Activated CD4-positive, alpha-beta T cell treated with anti-CD3 and anti-CD28 coated beads, Interleukin-2, amount 10 ng/mL, durations not matched to agents 7 days and 5 days (primary cell): ENCODE measurements around the gene CABP7. TPM values are rescaled to one million over a fixed set of nuclear protein-coding genes. Genes with fewer than 3 reads are reported as not detected.

Experiments used
- CTCF ChIA-PET: fragments of 350-600 bp; sonication (Branson Sonifier 250); formaldehyde crosslinking; loops from one replicate; lab custom pipeline; 2021; ENCODE audit warnings: antibody characterized with exemption; lab: Charles Lee
- POLR2A ChIA-PET: fragments of 350-600 bp; sonication (Branson Sonifier 250); formaldehyde crosslinking; loops from one replicate; lab custom pipeline; 2021; ENCODE audit warnings: antibody characterized with exemption; lab: Charles Lee
- DNase-seq: peaks from one replicate; pipeline ENCODE4 v3.0.0-alpha.2; 2020
- H3K27ac Mint-ChIP-seq: one replicate; pipeline ENCODE4 v1.8.0; 2021; ENCODE audit warnings: mild to moderate bottlenecking, moderate library complexity, mixed read lengths
- H3K27me3 Mint-ChIP-seq: one replicate; pipeline ENCODE4 v1.8.0; 2021; ENCODE audit warnings: mixed read lengths
- H3K36me3 Mint-ChIP-seq: one replicate; pipeline ENCODE4 v1.8.0; 2021; ENCODE audit warnings: low read depth, mixed read lengths
- H3K4me1 Mint-ChIP-seq: one replicate; pipeline ENCODE4 v1.8.0; 2021; ENCODE audit warnings: mixed read lengths
- H3K4me3 Mint-ChIP-seq: one replicate; pipeline ENCODE4 v1.8.0; 2021; ENCODE audit warnings: mild to moderate bottlenecking, moderate library complexity, mixed read lengths
- H3K9me3 Mint-ChIP-seq: one replicate; pipeline ENCODE4 v1.8.0; 2021; ENCODE audit warnings: mixed read lengths
- total RNA-seq, 2 experiments: library from RNA; stranded (reverse); gene quantifications; one replicate each; pipeline ENCODE4 v1.2.3, GENCODE V29; 2021

CABP7 gene
- total RNA-seq, 2 experiments from 2014 or later = 0.06 TPM; not detected in 1

DNA sequence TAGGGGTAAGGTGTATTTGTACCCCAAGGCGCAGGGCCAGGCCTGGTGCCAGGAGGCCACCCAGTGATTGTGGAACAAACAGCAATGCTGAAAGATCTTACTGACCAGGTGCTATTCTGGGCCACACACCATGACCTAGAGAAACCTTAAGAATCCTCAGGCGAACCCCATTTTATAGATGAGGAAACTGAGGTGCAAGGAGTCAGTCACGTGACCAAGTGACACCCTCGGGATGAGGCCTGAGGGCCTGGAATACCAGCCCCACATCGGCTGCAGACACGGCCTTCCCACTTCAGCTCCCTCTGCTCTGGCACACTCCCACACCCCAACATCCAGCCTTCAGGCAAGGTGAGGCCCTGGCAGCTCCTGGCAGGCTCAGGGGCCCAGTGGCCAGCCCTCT is 13.1 kb downstream of the CABP7 start:
- H3K4me3 Mint-ChIP-seq = no peak overlapping the region
- no peaks in the 10 kb centered on the region for H3K9me3 Mint-ChIP-seq
- H3K27ac Mint-ChIP-seq = no peak overlapping the region
- no peaks in the 10 kb centered on the region for H3K4me1 Mint-ChIP-seq
- DNase-seq = no peak
- ChIA-PET CTCF (interaction anchor here (1.1 kb wide), 1 partner anchor 10 kb away, joined by 3 read pairs; no protein-coding TSS in a partner anchor), POLR2A (no interaction called here)
- no peaks in the 10 kb centered on the region for H3K36me3 Mint-ChIP-seq
- no peaks in the 10 kb centered on the region for H3K27me3 Mint-ChIP-seq

- H3K4me1 Mint-ChIP-seq = no peaks in the 10 kb centered on the region
- ChIA-PET POLR2A (no interaction called here), CTCF (interaction anchor here (1.1 kb wide), 1 partner anchor 11 kb away, joined by 3 read pairs; no protein-coding TSS in a partner anchor)
- no peaks in the 10 kb centered on the region for H3K27me3 Mint-ChIP-seq
- no peak for DNase-seq
- H3K9me3 Mint-ChIP-seq = no peaks in the 10 kb centered on the region
- H3K4me3 Mint-ChIP-seq = no peak overlapping the region
- no peaks in the 10 kb centered on the region for H3K36me3 Mint-ChIP-seq
- no peak overlapping the region for H3K27ac Mint-ChIP-seq
Measured at GRCh38 chr22:29733362-29734201, 13.8 kb downstream of the CABP7 start.

DNA sequence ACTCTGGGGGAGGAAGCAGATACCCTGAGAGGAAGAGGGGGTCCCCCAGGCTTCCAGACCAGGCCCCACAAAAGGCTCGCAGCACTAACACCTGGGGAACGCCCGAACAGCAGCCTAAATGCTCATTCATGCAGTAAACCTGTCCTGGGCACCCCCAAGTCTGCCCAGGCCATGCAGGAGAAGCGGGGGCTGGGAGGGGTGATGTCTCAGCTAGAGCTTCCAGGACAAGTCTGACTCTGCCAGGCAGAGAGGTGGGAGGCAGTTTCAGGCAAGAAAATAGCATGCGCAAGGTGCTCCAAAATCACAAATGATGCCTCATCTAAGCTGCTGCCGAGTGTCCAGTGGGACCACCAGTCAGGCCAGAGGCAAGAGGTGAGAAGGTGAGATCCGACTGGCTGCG is 14.6 kb downstream of the CABP7 start:
- Mint-ChIP-seq H3K27ac (no peak overlapping the region), H3K9me3 (no peaks in the 10 kb centered on the region), H3K4me3 (no peak overlapping the region), H3K4me1 (no peaks in the 10 kb centered on the region), H3K36me3 (no peaks in the 10 kb centered on the region), H3K27me3 (no peaks in the 10 kb centered on the region)
- CTCF ChIA-PET = no interaction called here
- no peak for DNase-seq
- POLR2A ChIA-PET = no interaction called here

DNA sequence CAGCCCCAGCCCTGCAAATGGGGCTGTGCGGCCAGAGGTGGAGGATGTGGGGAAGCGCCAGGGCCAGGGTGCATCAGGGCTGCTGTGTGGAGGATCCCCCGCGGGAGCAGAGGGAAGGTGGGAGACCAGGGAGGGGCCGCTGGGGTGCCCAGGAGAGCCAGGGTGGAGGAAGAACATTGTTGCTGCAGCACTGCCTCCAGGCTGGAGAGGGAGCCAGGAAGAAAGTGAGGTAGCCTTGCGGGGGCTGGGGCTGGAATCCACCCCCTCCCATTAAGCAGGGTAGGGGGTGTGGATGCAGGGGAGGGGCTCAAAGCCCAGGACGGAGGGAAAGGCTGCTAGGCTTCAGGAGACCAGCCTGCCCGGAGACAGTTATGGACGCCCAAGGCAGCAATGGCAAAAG is 15.0 kb downstream of the CABP7 start:
- Mint-ChIP-seq H3K4me3 (no peak overlapping the region), H3K4me1 (no peaks in the 10 kb centered on the region), H3K36me3 (no peaks in the 10 kb centered on the region), H3K27me3 (no peaks in the 10 kb centered on the region), H3K9me3 (no peaks in the 10 kb centered on the region), H3K27ac (no peak overlapping the region)
- no peak for DNase-seq
- CTCF ChIA-PET = no interaction called here
- POLR2A ChIA-PET = no interaction called here

GRCh38 chr22:29735416-29735815 is 15.6 kb downstream of the CABP7 start:
- no peaks in the 10 kb centered on the region for H3K9me3 Mint-ChIP-seq
- CTCF ChIA-PET = no interaction called here
- POLR2A ChIA-PET = no interaction called here

GRCh38 chr22:29737251-29738117 is 17.7 kb downstream of the CABP7 start:
- no peak overlapping the region for H3K4me3 Mint-ChIP-seq
- CTCF ChIA-PET = interaction anchor here (0.5 kb wide), 1 partner anchor 785 kb away, joined by 4 read pairs; no protein-coding TSS in a partner anchor
- peaks cover 3% of the 10 kb centered on the region for H3K4me1 Mint-ChIP-seq

More at GRCh38 chr22:29735416-29735815, 15.6 kb downstream of the CABP7 start:
- no peak for DNase-seq
- Mint-ChIP-seq H3K27me3 (no peaks in the 10 kb centered on the region), H3K36me3 (no peaks in the 10 kb centered on the region), H3K4me1 (no peaks in the 10 kb centered on the region), H3K4me3 (no peak overlapping the region), H3K27ac (no peak overlapping the region)

GRCh38 chr22:29738118-29738815 is 18.5 kb downstream of the CABP7 start:
- Mint-ChIP-seq H3K4me1 (peaks cover 3% of the 10 kb centered on the region), H3K36me3 (no peaks in the 10 kb centered on the region), H3K27ac (no peak overlapping the region), H3K27me3 (no peaks in the 10 kb centered on the region), H3K4me3 (no peak overlapping the region), H3K9me3 (no peaks in the 10 kb centered on the region)
- CTCF ChIA-PET = interaction anchor here (0.5 to 1.3 kb wide), 2 partner anchors 10 to 785 kb away, joined by 3 to 4 read pairs; no protein-coding TSS in a partner anchor
- no peak for DNase-seq
- POLR2A ChIA-PET = no interaction called here

More at GRCh38 chr22:29737251-29738117, 17.7 kb downstream of the CABP7 start:
- Mint-ChIP-seq H3K27ac (no peak overlapping the region), H3K27me3 (no peaks in the 10 kb centered on the region), H3K36me3 (no peaks in the 10 kb centered on the region), H3K9me3 (no peaks in the 10 kb centered on the region)
- no peak for DNase-seq
- POLR2A ChIA-PET = no interaction called here

DNA sequence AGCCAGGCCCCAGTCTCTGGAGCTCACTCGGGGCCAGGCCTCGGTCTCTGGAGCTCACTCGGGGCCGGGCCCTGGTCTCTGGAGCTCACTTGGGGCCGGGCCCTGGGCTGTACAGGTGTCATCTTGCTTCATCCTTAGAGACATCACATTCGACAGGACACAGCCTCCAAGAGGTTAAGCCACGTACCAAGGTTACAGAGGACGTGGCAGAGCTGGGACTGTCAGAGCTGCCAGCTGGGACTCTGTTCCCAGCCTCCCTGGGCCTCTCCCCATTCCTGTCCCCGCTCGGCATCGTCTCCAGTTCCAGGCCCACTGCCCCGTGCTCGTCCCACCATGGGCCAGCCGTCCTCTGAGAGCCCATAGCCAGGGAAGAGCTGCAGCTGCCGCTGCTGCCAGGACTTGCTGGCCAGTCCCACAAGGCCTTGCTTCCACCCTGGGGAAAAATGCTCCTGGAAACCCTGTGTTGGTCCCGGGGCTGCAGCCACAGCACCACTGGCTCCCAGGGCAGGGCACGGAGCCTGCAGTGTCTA is 19.6 kb downstream of the CABP7 start:
- H3K27ac Mint-ChIP-seq = no peak overlapping the region
- CTCF ChIA-PET = interaction anchor here (1.3 to 1.4 kb wide), 2 partner anchors 9 to 14 kb away, joined by 3 read pairs; no protein-coding TSS in a partner anchor
- DNase-seq = no peak

DNA sequence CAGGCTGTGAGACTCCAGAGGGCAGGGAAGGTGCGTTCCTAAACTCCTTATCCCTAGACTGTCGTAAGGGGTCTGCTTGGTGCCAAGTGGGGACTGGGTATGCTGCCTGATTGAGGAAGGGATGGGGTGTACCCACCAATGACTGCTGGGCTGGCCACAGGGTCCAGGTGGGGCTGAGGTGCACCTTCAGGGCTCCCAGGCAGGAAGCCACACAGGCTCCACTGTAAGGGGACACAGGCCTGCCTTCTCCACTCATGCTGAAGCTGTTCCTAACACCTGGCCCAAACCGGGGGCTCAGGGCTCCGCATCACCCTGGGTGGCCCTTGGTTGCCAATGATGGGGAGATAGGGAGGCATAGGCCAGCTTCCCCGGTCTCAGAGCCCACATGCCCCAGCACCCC is 20.4 kb downstream of the CABP7 start:
- POLR2A ChIA-PET = no interaction called here
- Mint-ChIP-seq H3K36me3 (no peaks in the 10 kb centered on the region), H3K27ac (no peak overlapping the region), H3K9me3 (no peaks in the 10 kb centered on the region), H3K27me3 (no peaks in the 10 kb centered on the region), H3K4me3 (no peak overlapping the region), H3K4me1 (peaks cover 3% of the 10 kb centered on the region)
- DNase-seq = no peak
- CTCF ChIA-PET = interaction anchor here (1.4 kb wide), 1 partner anchor 13 kb away, joined by 3 read pairs; no protein-coding TSS in a partner anchor

More for the DNA sequence above, 19.6 kb downstream of the CABP7 start:
- H3K9me3 Mint-ChIP-seq = no peaks in the 10 kb centered on the region
- no peaks in the 10 kb centered on the region for H3K27me3 Mint-ChIP-seq
- H3K36me3 Mint-ChIP-seq = no peaks in the 10 kb centered on the region
- H3K4me3 Mint-ChIP-seq = no peak overlapping the region
- H3K4me1 Mint-ChIP-seq = peaks cover 3% of the 10 kb centered on the region
- POLR2A ChIA-PET = no interaction called here

DNA sequence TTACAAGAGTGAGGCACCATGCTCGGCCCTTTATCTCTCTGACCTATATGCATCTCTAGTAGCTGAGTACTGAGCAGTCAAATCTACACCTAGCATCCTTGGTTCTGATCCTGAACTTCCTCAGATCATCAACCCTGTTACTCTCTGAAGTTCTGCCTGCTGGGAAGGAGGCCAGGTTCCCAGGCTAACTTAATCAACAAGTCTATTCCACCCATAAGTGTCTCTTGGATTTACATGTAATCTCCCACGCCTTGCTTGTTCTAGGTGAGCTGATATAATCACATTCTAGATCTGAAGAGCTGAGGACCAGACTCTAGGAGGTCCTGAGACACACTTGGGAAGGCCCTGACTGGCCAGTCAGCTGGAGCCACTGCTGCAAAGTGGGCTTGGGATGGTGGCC is 22.1 kb downstream of the CABP7 start:
- no peak overlapping the region for H3K4me3 Mint-ChIP-seq
- no peak for DNase-seq
- POLR2A ChIA-PET = no interaction called here
- peaks cover 3% of the 10 kb centered on the region for H3K4me1 Mint-ChIP-seq
- no peaks in the 10 kb centered on the region for H3K9me3 Mint-ChIP-seq
- no peak overlapping the region for H3K27ac Mint-ChIP-seq
- H3K36me3 Mint-ChIP-seq = peaks cover 3% of the 10 kb centered on the region
- CTCF ChIA-PET = interaction anchor here (0.9 to 1.9 kb wide), 2 partner anchors 22 to 48 kb away, joined by 3 to 4 read pairs; partner anchors contain the start of gene CABP7
- no peaks in the 10 kb centered on the region for H3K27me3 Mint-ChIP-seq

- no peaks in the 10 kb centered on the region for H3K27me3 Mint-ChIP-seq
- no peaks in the 10 kb centered on the region for H3K9me3 Mint-ChIP-seq
- H3K36me3 Mint-ChIP-seq = peaks cover 3% of the 10 kb centered on the region
- H3K4me1 Mint-ChIP-seq = peaks cover 3% of the 10 kb centered on the region
- no peak overlapping the region for H3K27ac Mint-ChIP-seq
- no peak overlapping the region for H3K4me3 Mint-ChIP-seq
- ChIA-PET CTCF (interaction anchor here (0.9 to 1.9 kb wide), 2 partner anchors 23 to 49 kb away, joined by 3 to 4 read pairs; partner anchors contain the start of gene CABP7), POLR2A (no interaction called here)
- no peak for DNase-seq
Measured at GRCh38 chr22:29742326-29742725, 22.5 kb downstream of the CABP7 start.

GRCh38 chr22:29744902-29745301 is 25.1 kb downstream of the CABP7 start:
- no peaks in the 10 kb centered on the region for H3K9me3 Mint-ChIP-seq
- H3K36me3 Mint-ChIP-seq = peaks cover 8% of the 10 kb centered on the region
- H3K27ac Mint-ChIP-seq = no peak overlapping the region
- ChIA-PET CTCF (interaction anchor here (1.2 kb wide), 1 partner anchor 16 kb away, joined by 3 read pairs; no protein-coding TSS in a partner anchor), POLR2A (no interaction called here)
- no peak for DNase-seq
- H3K4me1 Mint-ChIP-seq = peaks cover 3% of the 10 kb centered on the region
- no peak overlapping the region for H3K4me3 Mint-ChIP-seq
- H3K27me3 Mint-ChIP-seq = no peaks in the 10 kb centered on the region
